Smooth muscle cell (in vitro differentiated cells): ENCODE measurements around the gene CPEB2. TPM values are rescaled to one million over a fixed set of nuclear protein-coding genes. Genes with fewer than 3 reads are reported as not detected.

Source experiments
- DNase-seq: peaks from one replicate; lab custom pipeline; 2025; ENCODE audit not compliant: unreplicated experiment; lab: John Stamatoyannopoulos, UW
- H2AFZ ChIP-seq: fragments of 200-600 bp; sonication (generic); 2 replicates; pipeline ENCODE4 v1.6.0; 2016; ENCODE audit warnings: antibody characterized with exemption, low read depth, mild to moderate bottlenecking
- H3F3A ChIP-seq: fragments of 200-600 bp; sonication (generic); 2 replicates; pipeline ENCODE4 v1.6.0; 2017; ENCODE audit warnings: antibody characterized with exemption, low read depth
- H3K27ac ChIP-seq: fragments of 200-600 bp; sonication (generic); 2 replicates; pipeline ENCODE4 v1.5.1; 2016; ENCODE audit warnings: low read depth, mild to moderate bottlenecking
- H3K27me3 ChIP-seq: fragments of 200-600 bp; sonication (generic); 2 replicates; pipeline ENCODE4 v1.6.1; 2016; ENCODE audit warnings: low read depth, mild to moderate bottlenecking
- H3K36me3 ChIP-seq: fragments of 200-600 bp; sonication (generic); 2 replicates; pipeline ENCODE4 v1.5.1; 2016; ENCODE audit warnings: low read depth
- H3K4me1 ChIP-seq: fragments of 200-600 bp; sonication (generic); 2 replicates; pipeline ENCODE4 v1.5.1; 2016; ENCODE audit warnings: low read depth
- H3K4me2 ChIP-seq: fragments of 200-600 bp; sonication (generic); 2 replicates; pipeline ENCODE4 v1.6.0; 2016; ENCODE audit warnings: mild to moderate bottlenecking
- H3K4me3 ChIP-seq: fragments of 200-600 bp; sonication (generic); 2 replicates; pipeline ENCODE4 v1.5.1; 2016; ENCODE audit warnings: mild to moderate bottlenecking
- H3K79me2 ChIP-seq: fragments of 200-600 bp; sonication (generic); 2 replicates; pipeline ENCODE4 v1.6.0; 2016; ENCODE audit warnings: low read depth, mild to moderate bottlenecking
- H3K9ac ChIP-seq: fragments of 200-600 bp; sonication (generic); 2 replicates; pipeline ENCODE4 v1.6.0; 2016; ENCODE audit warnings: low read depth
- H3K9me3 ChIP-seq: fragments of 200-600 bp; sonication (generic); replicated peaks from 2 replicates; pipeline ENCODE4 v1.5.1; 2016; ENCODE audit warnings: low read depth
- H4K20me1 ChIP-seq: fragments of 200-600 bp; sonication (generic); 2 replicates; pipeline ENCODE4 v1.6.0; 2016; ENCODE audit warnings: low read depth
- WGBS: methylation state at CpG from one replicate; pipeline ENCODE4 v1.1.7; 2016; ENCODE audit warnings: low lambda C conversion rate; 5-methylcytosine and 5-hydroxymethylcytosine counted together
- polyA plus RNA-seq: library from polyadenylated mRNA; unstranded; fragments of >200 nt; fragmentation: Nextera tagmentation; extraction: Ambion mirVana; gene quantifications from 2 replicates; pipeline ENCODE4 v1.2.1, GENCODE V29; 2016
- total RNA-seq: library from RNA; depleted of rRNA; stranded (reverse); fragments of >200 nt; gene quantifications from 2 replicates; pipeline ENCODE4 v1.2.3, GENCODE V29; 2014
- TF ChIP-seq, protein P1 (sequence below): fragments of 200-600 bp; sonication (generic); IDR thresholded peaks from 2 replicates; pipeline ENCODE4 v1.5.1; 2017; ENCODE audit warnings: borderline replicate concordance, mild to moderate bottlenecking, antibody characterized with exemption; ENCODE audit not compliant: insufficient read depth, poor library complexity, severe bottlenecking

Gene CPEB2
- total and polyA plus RNA-seq, 2 experiments from 2014 or later = 5.8 to 35.4 TPM

GRCh38 chr4:15065516-15065915, 63.2 kb downstream of the CPEB2 start:
- H3K9me3 ChIP-seq = no peaks in the 10 kb centered on the region
- WGBS = 94% methylated on average over 5 of the region's 5 CpGs
- no peak overlapping the region for H3K4me3 ChIP-seq
- no peaks in the 10 kb centered on the region for H3F3A ChIP-seq
- H3K27me3 ChIP-seq = no peaks in the 10 kb centered on the region
- H2AFZ ChIP-seq = no peak overlapping the region
- TF ChIP-seq, protein P1, sequence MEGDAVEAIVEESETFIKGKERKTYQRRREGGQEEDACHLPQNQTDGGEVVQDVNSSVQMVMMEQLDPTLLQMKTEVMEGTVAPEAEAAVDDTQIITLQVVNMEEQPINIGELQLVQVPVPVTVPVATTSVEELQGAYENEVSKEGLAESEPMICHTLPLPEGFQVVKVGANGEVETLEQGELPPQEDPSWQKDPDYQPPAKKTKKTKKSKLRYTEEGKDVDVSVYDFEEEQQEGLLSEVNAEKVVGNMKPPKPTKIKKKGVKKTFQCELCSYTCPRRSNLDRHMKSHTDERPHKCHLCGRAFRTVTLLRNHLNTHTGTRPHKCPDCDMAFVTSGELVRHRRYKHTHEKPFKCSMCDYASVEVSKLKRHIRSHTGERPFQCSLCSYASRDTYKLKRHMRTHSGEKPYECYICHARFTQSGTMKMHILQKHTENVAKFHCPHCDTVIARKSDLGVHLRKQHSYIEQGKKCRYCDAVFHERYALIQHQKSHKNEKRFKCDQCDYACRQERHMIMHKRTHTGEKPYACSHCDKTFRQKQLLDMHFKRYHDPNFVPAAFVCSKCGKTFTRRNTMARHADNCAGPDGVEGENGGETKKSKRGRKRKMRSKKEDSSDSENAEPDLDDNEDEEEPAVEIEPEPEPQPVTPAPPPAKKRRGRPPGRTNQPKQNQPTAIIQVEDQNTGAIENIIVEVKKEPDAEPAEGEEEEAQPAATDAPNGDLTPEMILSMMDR = no peak
- no peak overlapping the region for H3K27ac ChIP-seq
- H4K20me1 ChIP-seq = no peaks in the 10 kb centered on the region
- H3K79me2 ChIP-seq = no peaks in the 10 kb centered on the region
- H3K36me3 ChIP-seq = peaks cover 22% of the 10 kb centered on the region
- no peak for DNase-seq
- no peaks in the 10 kb centered on the region for H3K4me1 ChIP-seq
- H3K4me2 ChIP-seq = no peak overlapping the region
- H3K9ac ChIP-seq = no peak overlapping the region

- WGBS = 94% methylated on average over 7 of the region's 7 CpGs
- H2AFZ ChIP-seq = no peak overlapping the region
- H3K79me2 ChIP-seq = no peaks in the 10 kb centered on the region
- TF ChIP-seq, protein P1 = no peak
- no peak overlapping the region for H3K9ac ChIP-seq
- no peaks in the 10 kb centered on the region for H3K27me3 ChIP-seq
- H3K9me3 ChIP-seq = no peaks in the 10 kb centered on the region
- H3F3A ChIP-seq = no peaks in the 10 kb centered on the region
- H3K36me3 ChIP-seq = peaks cover 22% of the 10 kb centered on the region
- H3K27ac ChIP-seq = no peak overlapping the region
- DNase-seq = no peak
- H3K4me2 ChIP-seq = no peak overlapping the region
- no peak overlapping the region for H3K4me3 ChIP-seq
- H3K4me1 ChIP-seq = no peaks in the 10 kb centered on the region
- no peaks in the 10 kb centered on the region for H4K20me1 ChIP-seq
Observed at GRCh38 chr4:15066140-15066539, 63.9 kb downstream of the CPEB2 start.

DNA sequence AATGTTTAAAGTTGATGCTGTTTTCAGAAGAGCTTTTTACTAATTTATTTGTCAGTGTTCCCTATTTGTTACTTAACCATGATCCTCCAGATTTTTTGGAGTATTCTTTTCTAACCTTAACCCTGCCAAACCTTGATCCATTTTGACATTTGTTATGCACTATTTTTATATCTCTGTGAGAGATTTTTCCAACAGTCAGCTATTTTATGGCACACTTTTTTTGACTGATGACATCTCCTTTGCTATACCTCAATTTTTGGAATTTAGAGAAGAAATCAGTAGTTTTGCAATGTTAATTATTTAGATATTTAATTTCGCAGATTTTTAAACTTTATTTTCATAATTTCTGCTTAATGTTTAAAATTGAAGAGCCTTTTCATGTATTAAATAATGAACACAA, 66.0 kb downstream of the CPEB2 start:
- TF ChIP-seq, protein P1 = no peak
- H4K20me1 ChIP-seq = no peaks in the 10 kb centered on the region
- WGBS = 98% methylated on average over 1 of the region's 1 CpG
- H3K4me2 ChIP-seq = no peak overlapping the region
- no peak for DNase-seq
- H3K79me2 ChIP-seq = no peaks in the 10 kb centered on the region
- H3K27me3 ChIP-seq = no peaks in the 10 kb centered on the region
- H2AFZ ChIP-seq = no peak overlapping the region
- no peaks in the 10 kb centered on the region for H3K9me3 ChIP-seq
- H3K4me3 ChIP-seq = no peak overlapping the region
- no peak overlapping the region for H3K27ac ChIP-seq
- peaks cover 14% of the 10 kb centered on the region for H3K36me3 ChIP-seq
- no peaks in the 10 kb centered on the region for H3F3A ChIP-seq
- H3K4me1 ChIP-seq = no peaks in the 10 kb centered on the region
- H3K9ac ChIP-seq = no peak overlapping the region

GRCh38 chr4:15075875-15076274, 73.6 kb downstream of the CPEB2 start:
- Histone ChIP-seq H3K4me2 (no peak overlapping the region), H3K4me1 (no peaks in the 10 kb centered on the region), H3K36me3 (no peaks in the 10 kb centered on the region), H3K27ac (no peak overlapping the region), H3F3A (no peaks in the 10 kb centered on the region), H3K9ac (no peak overlapping the region), H2AFZ (no peak overlapping the region), H3K79me2 (no peaks in the 10 kb centered on the region), H3K9me3 (no peaks in the 10 kb centered on the region), H4K20me1 (no peaks in the 10 kb centered on the region), H3K4me3 (no peak overlapping the region), H3K27me3 (no peaks in the 10 kb centered on the region)
- no peak for DNase-seq
- TF ChIP-seq, protein P1 = no peak
